BJ (cell line): ENCODE data around the gene KAZALD1. TPM values are rescaled to one million over a fixed set of nuclear protein-coding genes. Genes with fewer than 3 reads are reported as not detected.

ENCODE experiments used
- CTCF ChIA-PET: fragments of 350-600 bp; formaldehyde crosslinking; extraction: SDS; loops from one replicate; lab custom pipeline; 2021; ENCODE audit warnings: antibody characterized with exemption, inconsistent platforms; lab: Yijun Ruan, JAX
- POLR2A ChIA-PET: fragments of 300-600 bp; sonication (Branson Sonifier 250); formaldehyde crosslinking; extraction: SDS; loops from one replicate; lab custom pipeline; 2021; ENCODE audit warnings: antibody characterized with exemption; lab: Charles Lee
- DNase-seq: peaks from one replicate; pipeline ENCODE4 v3.0.0-alpha.2; 2011; ENCODE audit warnings: low read depth
- H3K27me3 ChIP-seq: 2 replicates; pipeline ENCODE4 v1.6.0; 2011; ENCODE audit warnings: low read length; ENCODE audit not compliant: control insufficient read depth, insufficient read depth
- H3K36me3 ChIP-seq: 2 replicates; pipeline ENCODE4 v1.5.1; 2011; ENCODE audit warnings: low read length; ENCODE audit not compliant: control insufficient read depth, insufficient read depth
- H3K4me3 ChIP-seq: 2 replicates; pipeline ENCODE4 v1.5.1; 2011; ENCODE audit warnings: low read depth, mild to moderate bottlenecking, control low read depth, low read length
- CTCF ChIP-seq: IDR thresholded peaks from 2 replicates; pipeline ENCODE4 v1.5.1; 2011; ENCODE audit warnings: low read depth, mild to moderate bottlenecking, control low read depth, inconsistent platforms, low read length, moderate library complexity; ENCODE audit not compliant: insufficient read depth
- polyA plus RNA-seq: library from polyadenylated mRNA; depleted of rRNA; stranded (reverse); fragments of >200 nt; gene quantifications from 2 replicates; pipeline ENCODE4 v1.2.3, GENCODE V29; 2011

Gene KAZALD1
- polyA plus RNA-seq, 1 experiment, result 32.4 TPM

GRCh38 chr10:101071885-101072433 lies 10.2 kb downstream of the KAZALD1 start:
- no peak for DNase-seq
- H3K27me3 ChIP-seq, result peaks cover 26% of the 10 kb centered on the region
- H3K36me3 ChIP-seq, result no peaks in the 10 kb centered on the region
- ChIA-PET POLR2A (no interaction called here), CTCF (interaction anchor here (0.9 to 26.2 kb wide), 4 partner anchors 11 to 70 kb away, joined by 3 to 676 read pairs (median 4); no protein-coding TSS in a partner anchor)
- H3K4me3 ChIP-seq, result no peak overlapping the region
- TF ChIP-seq CTCF, result no peak

DNA sequence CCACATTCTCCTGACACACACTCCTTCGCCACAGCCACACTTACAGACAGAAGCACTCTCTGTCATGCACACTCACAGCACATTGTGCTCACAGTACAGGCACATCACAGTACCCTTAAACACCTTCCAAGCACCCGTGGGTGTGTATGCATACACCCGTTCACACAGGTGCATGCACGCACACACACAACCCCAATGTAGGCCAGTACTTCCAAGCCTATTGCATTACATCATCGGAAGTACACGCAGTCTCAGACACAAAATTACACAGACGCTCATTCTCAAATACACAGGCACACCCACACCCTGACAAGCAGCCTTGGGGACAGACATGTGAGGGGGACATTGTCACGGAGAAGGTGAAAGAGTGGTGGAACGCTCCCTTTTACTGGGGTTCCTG lies 11.1 kb downstream of the KAZALD1 start:
- ChIA-PET POLR2A (no interaction called here), CTCF (interaction anchor here (2.3 to 26.2 kb wide), 2 partner anchors 13 to 27 kb away, joined by 10 to 676 read pairs; no protein-coding TSS in a partner anchor)
- Histone ChIP-seq H3K4me3 (no peak overlapping the region), H3K36me3 (no peaks in the 10 kb centered on the region), H3K27me3 (peaks cover 26% of the 10 kb centered on the region)
- no peak for TF ChIP-seq CTCF
- no peak for DNase-seq

GRCh38 chr10:101073631-101074030 lies 11.8 kb downstream of the KAZALD1 start:
- no peak for DNase-seq
- POLR2A ChIA-PET, result no interaction called here
- no peak overlapping the region for H3K4me3 ChIP-seq
- peaks cover 26% of the 10 kb centered on the region for H3K27me3 ChIP-seq
- TF ChIP-seq CTCF, result 0 out of 2 replicates have a peak, but pooled peaks have one; percentile 16
- CTCF ChIA-PET, result interaction anchor here (0.8 to 26.2 kb wide), 7 partner anchors 11 to 69 kb away, joined by 3 to 676 read pairs (median 4); no protein-coding TSS in a partner anchor
- H3K36me3 ChIP-seq, result no peaks in the 10 kb centered on the region

GRCh38 chr10:101075775-101076174 lies 14.0 kb downstream of the KAZALD1 start:
- POLR2A ChIA-PET, result no interaction called here
- no peak overlapping the region for H3K4me3 ChIP-seq
- TF ChIP-seq CTCF, result no peak
- peaks cover 26% of the 10 kb centered on the region for H3K27me3 ChIP-seq
- no peak for DNase-seq
- CTCF ChIA-PET, result interaction anchor here (0.6 to 1.9 kb wide), 8 partner anchors 9 to 64 kb away, joined by 3 to 9 read pairs (median 4); no protein-coding TSS in a partner anchor
- no peaks in the 10 kb centered on the region for H3K36me3 ChIP-seq

- peaks cover 26% of the 10 kb centered on the region for H3K27me3 ChIP-seq
- CTCF ChIA-PET, result interaction anchor here (1.1 to 1.8 kb wide), 4 partner anchors 16 to 62 kb away, joined by 3 to 9 read pairs (median 4); no protein-coding TSS in a partner anchor
- POLR2A ChIA-PET, result no interaction called here
Observed at GRCh38 chr10:101076630-101077029, 14.8 kb downstream of the KAZALD1 start.

More at GRCh38 chr10:101076630-101077029, 14.8 kb downstream of the KAZALD1 start:
- H3K4me3 ChIP-seq, result no peak overlapping the region
- no peak for DNase-seq
- TF ChIP-seq CTCF, result no peak
- H3K36me3 ChIP-seq, result no peaks in the 10 kb centered on the region
